Hematopoietic multipotent progenitor cell treated with erythropoietin and hydrocortisone succinate and interleukin-3 and kit ligand, for 17 days (in vitro differentiated cells): ENCODE measurements around the gene METTL9.
"Not testable (repeated sequence)": the region's sequence is repeated elsewhere in the genome, so short reads cannot be mapped to it uniquely, and the experiment has no call there.

Source experiments
- DNase-seq: peaks from one replicate; pipeline ENCODE4 v3.0.0-alpha.2; 2015; ENCODE audit warnings: low spot score

Gene METTL9

GRCh38 chr16:21663889-21664647, 64.7 kb downstream of the METTL9 start, which contains the start of gene OTOA:
TSS of gene OTOA (plus strand) at chr16:21663968. CDS start at chr16:21678515, 14,547 bp downstream.
- DNase-seq = no peak

GRCh38 chr16:21664801-21665492, 65.6 kb downstream of the METTL9 start:
- DNase-seq = no peak

GRCh38 chr16:21666772-21667171, 67.4 kb downstream of the METTL9 start:
- DNase-seq = no peak

- DNase-seq = no peak
These were observed 68.2 kb downstream of the METTL9 start for GRCh38 chr16:21667575-21667974.

GRCh38 chr16:21673469-21673868, 74.1 kb downstream of the METTL9 start:
- DNase-seq = no peak

- DNase-seq = not testable (repeated sequence)
These were observed 75.1 kb downstream of the METTL9 start for GRCh38 chr16:21674456-21674855.

- DNase-seq = not testable (repeated sequence)
These were observed 81.3 kb downstream of the METTL9 start for GRCh38 chr16:21680714-21681113.

- DNase-seq = no peak
These were observed 83.8 kb downstream of the METTL9 start for GRCh38 chr16:21683184-21683583.

- DNase-seq = peak; percentile 75
These were observed 84.8 kb downstream of the METTL9 start for GRCh38 chr16:21684199-21684598.

GRCh38 chr16:21685034-21685455, 85.7 kb downstream of the METTL9 start:
- DNase-seq = no peak

GRCh38 chr16:21689107-21689506, 89.7 kb downstream of the METTL9 start:
- no peak for DNase-seq

- DNase-seq = not testable (repeated sequence)
These were observed 91.6 kb downstream of the METTL9 start for GRCh38 chr16:21690967-21691366.

- DNase-seq = no peak
These were observed 95.2 kb downstream of the METTL9 start for GRCh38 chr16:21694609-21695008.

- DNase-seq = no peak
These were observed 97.7 kb downstream of the METTL9 start for GRCh38 chr16:21697032-21697431.

- DNase-seq = no peak
These were observed 99.0 kb downstream of the METTL9 start for GRCh38 chr16:21698169-21699032.

GRCh38 chr16:21701271-21701670, 101.9 kb downstream of the METTL9 start:
- DNase-seq = no peak

GRCh38 chr16:21702276-21702675, 102.9 kb downstream of the METTL9 start:
- DNase-seq = no peak

- DNase-seq = no peak
These were observed 103.8 kb downstream of the METTL9 start for GRCh38 chr16:21703156-21703555.

- DNase-seq = no peak
These were observed 104.3 kb downstream of the METTL9 start for GRCh38 chr16:21703589-21704174.

GRCh38 chr16:21704266-21704665, 104.9 kb downstream of the METTL9 start:
- DNase-seq = no peak

GRCh38 chr16:21704733-21705132, 105.4 kb downstream of the METTL9 start:
- DNase-seq = no peak
